Cortex of kidney (tissue), 1 donor: ENCODE measurements around the gene LPCAT2.

ENCODE experiments used
- DNase-seq: peaks from one replicate; lab custom pipeline; 2025; lab: John Stamatoyannopoulos, UW

LPCAT2 gene

DNA sequence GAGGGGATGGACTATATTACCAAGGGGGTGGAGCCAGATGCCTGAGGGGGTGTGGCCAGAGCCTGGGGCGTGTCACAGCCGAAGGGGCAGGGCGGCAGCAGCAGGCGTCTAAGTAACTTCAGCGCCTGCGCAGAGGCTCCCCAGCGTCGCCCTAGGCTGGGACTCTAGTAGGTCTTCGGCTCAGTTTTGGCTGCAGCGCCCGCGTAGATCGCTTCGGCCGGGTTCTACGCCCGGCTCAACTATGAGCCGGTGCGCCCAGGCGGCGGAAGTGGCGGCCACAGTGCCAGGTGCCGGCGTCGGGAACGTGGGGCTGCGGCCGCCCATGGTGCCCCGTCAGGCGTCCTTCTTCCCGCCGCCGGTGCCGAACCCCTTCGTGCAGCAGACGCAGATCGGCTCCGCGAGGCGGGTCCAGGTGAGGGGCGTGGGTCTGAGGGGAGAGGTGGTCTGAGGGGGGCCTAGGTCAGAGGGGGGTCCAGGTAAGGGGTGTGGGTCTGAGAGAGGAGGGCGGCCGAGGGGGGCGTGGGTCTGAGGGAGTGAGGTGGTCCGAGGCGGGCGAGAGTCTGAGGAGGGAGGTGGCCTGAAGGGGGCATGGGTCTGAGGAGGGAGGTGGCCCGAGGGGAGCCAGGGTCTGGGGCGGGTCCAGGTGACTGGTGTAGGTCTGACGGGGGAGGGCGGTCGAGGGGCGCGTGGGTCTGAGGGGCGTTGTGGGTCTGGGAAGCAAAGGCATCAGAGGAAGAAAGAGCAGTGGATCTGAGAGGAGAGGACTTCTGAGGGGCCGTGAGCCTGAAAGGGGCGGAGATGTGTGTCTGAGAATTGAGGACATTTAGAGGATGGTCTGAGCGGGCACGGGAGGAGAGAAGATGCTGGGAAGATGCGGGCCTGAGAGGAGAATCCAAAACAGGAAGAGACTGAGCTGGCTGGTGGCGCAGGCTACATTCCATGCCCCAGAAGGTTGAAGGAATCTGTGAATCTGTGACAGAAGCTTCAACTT, at the start of gene LPCAT2:
TSS of gene LPCAT2 (plus strand) at position 132 of the 991 bp plus-strand sequence. CDS start at position 242, 110 bp downstream.
- no peak for DNase-seq

- no peak for DNase-seq
These were observed 46.6 kb upstream of the LPCAT2 start for GRCh38 chr16:55462241-55462640.

- no peak for DNase-seq
These were observed 44.5 kb upstream of the LPCAT2 start for GRCh38 chr16:55464375-55464774.

GRCh38 chr16:55465077-55465896, 43.6 kb upstream of the LPCAT2 start:
- no peak for DNase-seq

DNA sequence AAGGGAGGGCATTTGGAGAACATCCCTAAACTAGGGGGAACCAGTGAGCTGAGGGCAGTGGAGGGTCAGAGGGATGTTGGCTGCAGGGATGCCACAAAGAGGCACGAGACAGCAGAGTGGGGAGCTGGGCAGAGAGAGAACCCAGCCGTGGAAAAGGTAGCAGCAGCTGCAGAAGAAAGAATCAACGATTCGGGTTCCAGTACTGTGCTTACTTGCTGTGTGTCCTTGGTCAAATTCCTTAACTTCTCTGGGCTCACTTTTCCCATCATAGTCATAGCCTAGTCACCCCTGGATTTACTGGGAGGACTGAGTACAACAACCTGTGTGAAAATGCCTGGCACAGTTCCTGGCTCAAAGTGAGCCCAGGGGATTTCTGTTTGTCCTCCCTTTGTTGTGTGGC, 42.7 kb upstream of the LPCAT2 start:
- DNase-seq = no peak

DNA sequence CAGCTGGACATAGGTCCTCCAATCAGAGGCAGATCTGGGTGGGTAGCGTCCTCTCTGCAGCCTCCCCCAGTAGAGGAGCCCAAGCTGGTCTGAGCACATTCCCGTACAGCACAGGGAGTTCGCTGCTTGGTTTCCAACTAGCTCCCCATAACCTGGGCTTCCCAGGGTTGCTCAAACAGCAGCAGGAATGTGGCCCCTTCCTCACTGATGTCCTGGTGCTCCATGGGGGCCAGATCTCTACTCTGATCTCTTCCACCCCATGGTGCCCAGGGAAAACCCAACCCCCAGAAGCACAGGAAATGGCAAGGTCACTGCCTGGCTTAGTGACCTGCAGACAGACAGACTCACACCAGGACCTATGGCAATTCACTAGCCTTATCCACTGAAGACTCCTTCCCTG, 41.0 kb upstream of the LPCAT2 start:
- DNase-seq = no peak

GRCh38 chr16:55468352-55468990, 40.4 kb upstream of the LPCAT2 start:
- DNase-seq = no peak

DNA sequence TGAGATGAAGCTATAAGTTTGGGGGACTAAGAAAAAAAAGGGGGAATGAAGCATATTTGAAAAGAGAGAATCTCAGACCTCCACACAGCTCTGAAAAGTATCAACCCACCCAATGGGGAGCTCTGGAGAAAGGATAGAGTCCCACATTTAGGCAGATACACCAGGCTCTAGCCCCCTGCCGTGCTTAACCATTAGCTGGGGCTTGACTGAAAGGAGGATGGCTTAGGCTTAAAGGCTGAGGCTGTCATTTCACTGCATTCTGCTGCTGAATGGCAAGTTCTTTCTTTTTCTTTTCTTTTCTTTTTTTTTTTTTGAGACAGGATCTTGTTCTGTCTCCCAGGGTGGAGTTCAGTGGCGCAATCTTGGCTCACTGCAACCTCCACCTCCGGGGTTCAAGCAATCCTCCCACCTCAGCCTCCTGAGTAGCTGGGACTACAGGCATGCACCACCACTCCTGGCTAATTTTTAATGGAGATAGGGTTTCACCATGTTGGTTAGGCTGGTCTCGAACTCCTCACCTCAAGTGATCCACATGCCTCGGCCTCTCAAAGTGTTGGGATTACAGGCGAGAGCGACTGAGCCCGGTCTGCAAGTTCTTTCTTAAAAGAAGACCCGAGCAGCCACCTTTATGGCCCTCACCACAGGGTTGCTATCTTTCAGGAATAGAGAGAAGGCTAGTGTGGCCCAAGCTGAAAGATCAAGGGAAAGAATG, 38.9 kb upstream of the LPCAT2 start:
- DNase-seq = no peak

DNA sequence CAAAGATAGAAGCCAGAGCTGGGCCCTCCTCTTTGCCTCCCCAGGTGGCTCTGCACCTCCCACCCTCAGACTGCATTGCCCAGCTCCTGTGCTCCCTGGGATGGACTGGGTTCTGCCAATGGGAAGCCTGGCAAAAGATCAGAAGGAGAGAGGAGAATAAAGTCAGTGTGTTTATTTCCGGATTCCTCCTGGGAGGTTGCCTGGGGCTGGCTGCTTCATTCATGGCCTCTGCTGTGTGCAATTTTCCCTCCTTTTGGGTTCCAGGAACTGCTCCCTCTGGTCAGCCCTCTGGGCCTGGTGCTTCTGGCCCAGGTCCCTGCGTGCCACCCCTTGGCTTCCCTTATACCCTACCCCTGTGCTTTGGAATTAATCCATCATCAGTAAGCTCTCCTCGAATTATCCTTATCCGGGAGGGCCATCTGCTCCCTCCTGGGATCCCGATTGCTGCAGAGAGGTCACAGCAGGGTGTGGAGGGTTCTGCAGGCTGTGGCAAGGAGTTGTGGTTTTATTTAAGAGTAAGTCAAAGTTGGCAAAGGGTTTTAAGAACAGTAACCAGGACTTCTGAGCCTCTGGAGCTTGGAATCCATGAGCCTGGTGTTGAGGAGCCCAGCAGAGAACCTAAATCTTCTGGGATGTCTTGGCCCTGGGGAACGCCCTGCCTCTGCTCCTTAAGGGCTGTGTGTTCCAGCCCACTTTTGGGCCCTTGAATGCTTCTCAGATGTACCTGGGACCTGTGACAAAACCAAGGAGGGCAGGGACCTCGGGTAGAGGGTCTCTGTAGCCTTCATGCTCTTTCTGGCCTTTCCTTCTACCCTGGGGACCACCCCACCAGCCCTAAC, 38.1 kb upstream of the LPCAT2 start:
- no peak for DNase-seq

- DNase-seq = no peak
These were observed 37.3 kb upstream of the LPCAT2 start for GRCh38 chr16:55471448-55472097.

DNA sequence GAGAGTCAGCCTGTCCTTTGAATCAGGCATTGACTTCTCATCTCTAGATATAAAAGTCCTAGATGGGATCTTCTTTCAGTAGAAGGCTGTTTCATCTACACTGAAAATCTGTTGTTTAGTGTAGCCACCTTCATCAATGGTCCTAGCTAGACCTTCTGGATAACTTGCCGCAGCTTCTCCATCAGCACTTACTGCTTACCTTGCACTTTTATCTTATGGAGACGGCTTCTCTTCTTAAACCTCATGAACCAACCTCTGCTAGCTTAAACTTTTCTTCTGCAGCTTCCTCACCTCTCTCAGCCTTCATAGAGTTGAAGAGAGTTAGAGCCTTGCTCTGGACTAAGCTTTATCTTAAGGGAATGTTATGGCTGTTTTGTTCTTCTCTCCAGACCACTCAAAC, 35.3 kb upstream of the LPCAT2 start:
- no peak for DNase-seq

GRCh38 chr16:55474821-55475220, 34.1 kb upstream of the LPCAT2 start:
- DNase-seq = no peak

DNA sequence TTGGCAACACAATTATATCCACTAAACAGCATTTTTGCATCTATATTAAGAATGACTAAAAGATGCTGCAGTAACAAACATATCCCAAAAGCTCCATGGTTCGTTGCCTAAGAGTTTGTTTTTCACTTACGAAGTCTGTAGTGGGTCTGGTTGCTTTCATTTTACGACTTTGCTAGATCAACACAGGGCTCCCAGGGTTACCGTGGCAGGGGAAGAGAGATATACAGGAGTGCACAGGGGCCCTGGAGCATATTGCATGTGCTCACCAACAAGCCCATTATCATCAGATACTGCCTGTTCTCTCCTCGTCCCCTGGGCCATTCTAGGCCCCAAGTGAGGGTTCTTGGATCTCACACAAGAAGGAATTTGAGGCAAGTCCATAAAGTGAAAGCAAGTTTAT, 33.0 kb upstream of the LPCAT2 start:
- no peak for DNase-seq

GRCh38 chr16:55476625-55477533, 32.0 kb upstream of the LPCAT2 start:
- no peak for DNase-seq

- DNase-seq = no peak
These were observed 31.1 kb upstream of the LPCAT2 start for GRCh38 chr16:55477736-55478135.

DNA sequence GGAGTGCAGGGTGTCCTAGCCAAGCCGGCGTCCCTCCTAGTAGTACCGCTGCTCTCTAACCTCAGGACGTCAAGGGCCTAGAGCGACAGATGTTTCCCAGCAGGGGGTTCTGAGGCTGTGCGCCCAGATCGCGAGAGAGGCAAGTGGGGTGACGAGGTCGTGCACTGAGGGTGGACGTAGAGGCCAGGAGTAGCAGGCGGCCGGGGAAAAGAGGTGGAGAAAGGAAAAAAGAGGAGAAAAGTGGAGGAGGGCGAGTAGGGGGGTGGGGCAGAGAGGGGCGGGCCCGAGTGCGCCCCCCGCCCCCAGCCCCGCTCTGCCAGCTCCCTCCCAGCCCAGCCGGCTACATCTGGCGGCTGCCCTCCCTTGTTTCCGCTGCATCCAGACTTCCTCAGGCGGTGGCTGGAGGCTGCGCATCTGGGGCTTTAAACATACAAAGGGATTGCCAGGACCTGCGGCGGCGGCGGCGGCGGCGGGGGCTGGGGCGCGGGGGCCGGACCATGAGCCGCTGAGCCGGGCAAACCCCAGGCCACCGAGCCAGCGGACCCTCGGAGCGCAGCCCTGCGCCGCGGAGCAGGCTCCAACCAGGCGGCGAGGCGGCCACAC, 29.9 kb upstream of the LPCAT2 start, which contains the start of gene MMP2:
TSS of gene MMP2 (plus strand) at position 372 of the 603 bp plus-strand sequence. CDS start 282 bp downstream, outside the sequence.
- DNase-seq = no peak

DNA sequence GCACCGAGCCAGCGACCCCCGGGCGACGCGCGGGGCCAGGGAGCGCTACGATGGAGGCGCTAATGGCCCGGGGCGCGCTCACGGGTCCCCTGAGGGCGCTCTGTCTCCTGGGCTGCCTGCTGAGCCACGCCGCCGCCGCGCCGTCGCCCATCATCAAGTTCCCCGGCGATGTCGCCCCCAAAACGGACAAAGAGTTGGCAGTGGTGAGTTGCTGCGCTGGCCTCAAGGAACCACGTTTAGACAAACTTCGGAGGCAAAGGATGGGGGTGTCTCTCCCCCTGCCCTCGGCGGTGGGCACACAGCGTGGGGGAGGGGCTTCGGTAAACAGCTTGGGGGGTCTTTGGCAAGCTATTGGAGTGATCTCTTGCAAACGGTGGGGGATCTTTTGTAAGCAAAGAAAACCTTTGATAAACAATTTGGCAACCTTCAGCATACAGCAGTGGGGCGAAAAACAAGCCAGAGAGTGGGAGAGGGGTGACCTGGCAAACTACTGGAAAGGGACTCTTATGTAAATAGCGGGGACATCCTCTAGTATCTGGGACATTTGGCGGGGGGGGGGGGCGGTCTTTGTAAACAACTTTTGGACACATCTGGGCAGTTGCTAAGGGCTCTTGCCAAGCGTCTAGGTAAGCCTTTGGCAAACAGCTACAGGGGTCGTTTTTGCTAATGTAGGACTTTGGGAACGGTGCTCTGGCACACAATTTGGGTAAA, 29.3 kb upstream of the LPCAT2 start:
- no peak for DNase-seq

DNA sequence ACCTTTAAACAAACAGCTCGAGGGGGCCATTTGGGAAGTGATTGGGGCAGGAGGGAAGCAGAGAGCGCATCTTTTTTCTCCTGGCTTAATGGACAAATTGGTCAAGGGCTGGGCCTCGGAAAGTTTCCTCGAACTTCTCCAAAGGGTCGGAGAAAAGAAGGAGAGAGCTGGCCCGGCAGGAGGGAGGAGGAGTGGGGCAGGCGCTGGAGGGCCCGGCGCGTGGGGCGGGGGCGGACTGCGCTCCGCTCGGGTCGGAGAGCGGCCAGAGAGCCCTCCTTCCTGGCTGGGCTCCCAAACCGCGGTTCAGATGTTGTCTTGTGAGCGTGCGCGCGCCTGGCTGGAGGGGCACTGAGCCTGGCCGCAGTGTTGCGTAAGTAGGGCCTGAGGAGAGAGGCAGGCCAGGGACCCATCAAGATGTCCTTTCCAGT, 28.6 kb upstream of the LPCAT2 start:
- no peak for DNase-seq
